ENCODE data around the gene RIC8A. TPM values are rescaled to one million over a fixed set of nuclear protein-coding genes. Genes with fewer than 3 reads are reported as not detected.

The RIC8A gene
- total and polyA plus RNA-seq, 2 of the 13 experiments (the other 11 are each of a cell fraction or from before 2014, with no cell fraction given): 62.1 to 63.8 TPM

DNA sequence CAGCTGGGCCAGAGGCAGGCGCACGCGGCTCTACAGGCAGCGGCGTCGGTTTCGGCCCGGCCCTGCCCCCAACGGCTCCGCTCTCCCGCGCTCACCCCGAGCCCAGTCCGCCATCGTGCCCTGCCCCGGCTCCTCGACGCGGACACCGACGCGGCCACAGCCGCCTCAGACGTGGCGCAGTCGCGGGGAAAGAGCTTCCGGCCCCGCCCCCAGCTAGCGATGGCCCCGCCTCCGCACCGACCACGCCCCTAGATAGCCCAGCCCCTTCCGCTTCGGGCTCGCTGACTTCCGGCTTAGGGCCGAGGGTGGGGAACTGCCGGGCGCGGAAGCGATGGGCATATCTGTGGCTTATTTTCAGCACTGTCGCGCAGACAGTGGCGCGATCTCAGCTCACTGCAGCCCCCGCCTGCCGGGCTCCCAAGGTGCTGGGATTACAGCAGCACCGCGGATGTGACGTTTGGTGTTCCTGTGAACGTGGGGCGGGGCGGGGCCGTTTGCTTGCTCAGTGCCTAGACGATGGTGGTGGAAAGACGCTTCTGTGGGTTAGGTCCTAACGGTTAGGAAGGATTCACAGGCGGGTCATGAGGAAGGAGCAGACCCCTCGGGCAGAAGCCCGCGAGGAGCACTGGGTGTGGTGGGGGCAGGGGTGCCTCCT, at the start of gene RIC8A, which contains the start of gene BET1L (continued):
- TF ChIP-seq SMAD1 (CRISPR knock-in tag; IDR thresholded peaks at IDR 0.05; ENCODE audit: borderline replicate concordance, low read depth) (no peak), WIZ (CRISPR knock-in tag; IDR thresholded peaks at IDR 0.05) (peak; percentile 60), ZNF235 (CRISPR knock-in tag; IDR thresholded peaks at IDR 0.05; ENCODE audit: borderline replicate concordance) (no peak; the same call in 1 of the 2 replicates), JUNB (CRISPR knock-in tag; IDR thresholded peaks at IDR 0.05; ENCODE audit: borderline replicate concordance) (no peak), ZNF878 (CRISPR knock-in tag; IDR thresholded peaks at IDR 0.05) (no peak), TP53 (CRISPR knock-in tag; conservative IDR thresholded peaks at IDR 0.05) (no peak), CEBPB (IDR thresholded peaks at IDR 0.05; ENCODE audit: borderline replicate concordance, low read depth, low read length) (no peak), TBX3 (IDR thresholded peaks at IDR 0.05; ENCODE audit: borderline replicate concordance) (peak; percentile 28; the same call in 1 of the 2 replicates), FOXP1 (IDR thresholded peaks at IDR 0.05) (no peak), FOXP1 (CRISPR knock-in tag; IDR thresholded peaks at IDR 0.05) (no peak), CC2D1A (CRISPR knock-in tag; IDR thresholded peaks at IDR 0.05) (no peak), HNRNPLL (IDR thresholded peaks at IDR 0.05; ENCODE audit: low read depth, low read length, poor library complexity, severe bottlenecking) (peak; percentile 75), ZNF383 (CRISPR knock-in tag; IDR thresholded peaks at IDR 0.05; ENCODE audit: borderline replicate concordance) (no peak; the same call in 1 of the 2 replicates), KDM5A (IDR thresholded peaks at IDR 0.05; ENCODE audit: borderline replicate concordance, low read length) (peak; percentile 72; the same call in 1 of the 2 replicates), ZNF891 (CRISPR knock-in tag; IDR thresholded peaks at IDR 0.05) (no peak), ZNF772 (CRISPR knock-in tag; IDR thresholded peaks at IDR 0.05) (peak; percentile 95), PPARG (CRISPR knock-in tag; conservative IDR thresholded peaks at IDR 0.05) (peak; percentile 44; the same call in 1 of the 2 replicates)
- TF ChIP-seq, protein P1, sequence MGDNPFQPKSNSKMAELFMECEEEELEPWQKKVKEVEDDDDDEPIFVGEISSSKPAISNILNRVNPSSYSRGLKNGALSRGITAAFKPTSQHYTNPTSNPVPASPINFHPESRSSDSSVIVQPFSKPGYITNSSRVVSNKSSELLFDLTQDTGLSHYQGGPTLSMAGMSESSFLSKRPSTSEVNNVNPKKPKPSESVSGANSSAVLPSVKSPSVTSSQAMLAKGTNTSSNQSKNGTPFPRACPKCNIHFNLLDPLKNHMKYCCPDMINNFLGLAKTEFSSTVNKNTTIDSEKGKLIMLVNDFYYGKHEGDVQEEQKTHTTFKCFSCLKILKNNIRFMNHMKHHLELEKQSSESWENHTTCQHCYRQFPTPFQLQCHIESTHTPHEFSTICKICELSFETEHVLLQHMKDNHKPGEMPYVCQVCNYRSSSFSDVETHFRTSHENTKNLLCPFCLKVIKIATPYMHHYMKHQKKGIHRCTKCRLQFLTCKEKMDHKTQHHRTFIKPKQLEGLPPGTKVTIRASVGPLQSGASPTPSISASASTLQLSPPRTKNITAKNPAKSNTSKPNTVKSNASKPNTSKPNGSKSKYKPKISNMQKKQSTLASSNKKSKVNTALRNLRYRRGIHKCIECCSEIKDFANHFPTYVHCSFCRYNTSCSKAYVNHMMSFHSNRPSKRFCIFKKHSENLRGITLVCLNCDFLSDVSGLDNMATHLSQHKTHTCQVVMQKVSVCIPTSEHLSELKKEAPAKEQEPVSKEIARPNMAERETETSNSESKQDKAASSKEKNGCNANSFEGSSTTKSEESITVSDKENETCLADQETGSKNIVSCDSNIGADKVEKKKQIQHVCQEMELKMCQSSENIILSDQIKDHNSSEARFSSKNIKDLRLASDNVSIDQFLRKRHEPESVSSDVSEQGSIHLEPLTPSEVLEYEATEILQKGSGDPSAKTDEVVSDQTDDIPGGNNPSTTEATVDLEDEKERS (CRISPR knock-in tag; IDR thresholded peaks at IDR 0.05): no peak
- TF ChIP-seq, protein P2, sequence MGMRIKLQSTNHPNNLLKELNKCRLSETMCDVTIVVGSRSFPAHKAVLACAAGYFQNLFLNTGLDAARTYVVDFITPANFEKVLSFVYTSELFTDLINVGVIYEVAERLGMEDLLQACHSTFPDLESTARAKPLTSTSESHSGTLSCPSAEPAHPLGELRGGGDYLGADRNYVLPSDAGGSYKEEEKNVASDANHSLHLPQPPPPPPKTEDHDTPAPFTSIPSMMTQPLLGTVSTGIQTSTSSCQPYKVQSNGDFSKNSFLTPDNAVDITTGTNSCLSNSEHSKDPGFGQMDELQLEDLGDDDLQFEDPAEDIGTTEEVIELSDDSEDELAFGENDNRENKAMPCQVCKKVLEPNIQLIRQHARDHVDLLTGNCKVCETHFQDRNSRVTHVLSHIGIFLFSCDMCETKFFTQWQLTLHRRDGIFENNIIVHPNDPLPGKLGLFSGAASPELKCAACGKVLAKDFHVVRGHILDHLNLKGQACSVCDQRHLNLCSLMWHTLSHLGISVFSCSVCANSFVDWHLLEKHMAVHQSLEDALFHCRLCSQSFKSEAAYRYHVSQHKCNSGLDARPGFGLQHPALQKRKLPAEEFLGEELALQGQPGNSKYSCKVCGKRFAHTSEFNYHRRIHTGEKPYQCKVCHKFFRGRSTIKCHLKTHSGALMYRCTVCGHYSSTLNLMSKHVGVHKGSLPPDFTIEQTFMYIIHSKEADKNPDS (CRISPR knock-in tag; IDR thresholded peaks at IDR 0.05): peak; percentile 43; the same call in 1 of the 2 replicates
- TF ChIP-seq, protein P3, sequence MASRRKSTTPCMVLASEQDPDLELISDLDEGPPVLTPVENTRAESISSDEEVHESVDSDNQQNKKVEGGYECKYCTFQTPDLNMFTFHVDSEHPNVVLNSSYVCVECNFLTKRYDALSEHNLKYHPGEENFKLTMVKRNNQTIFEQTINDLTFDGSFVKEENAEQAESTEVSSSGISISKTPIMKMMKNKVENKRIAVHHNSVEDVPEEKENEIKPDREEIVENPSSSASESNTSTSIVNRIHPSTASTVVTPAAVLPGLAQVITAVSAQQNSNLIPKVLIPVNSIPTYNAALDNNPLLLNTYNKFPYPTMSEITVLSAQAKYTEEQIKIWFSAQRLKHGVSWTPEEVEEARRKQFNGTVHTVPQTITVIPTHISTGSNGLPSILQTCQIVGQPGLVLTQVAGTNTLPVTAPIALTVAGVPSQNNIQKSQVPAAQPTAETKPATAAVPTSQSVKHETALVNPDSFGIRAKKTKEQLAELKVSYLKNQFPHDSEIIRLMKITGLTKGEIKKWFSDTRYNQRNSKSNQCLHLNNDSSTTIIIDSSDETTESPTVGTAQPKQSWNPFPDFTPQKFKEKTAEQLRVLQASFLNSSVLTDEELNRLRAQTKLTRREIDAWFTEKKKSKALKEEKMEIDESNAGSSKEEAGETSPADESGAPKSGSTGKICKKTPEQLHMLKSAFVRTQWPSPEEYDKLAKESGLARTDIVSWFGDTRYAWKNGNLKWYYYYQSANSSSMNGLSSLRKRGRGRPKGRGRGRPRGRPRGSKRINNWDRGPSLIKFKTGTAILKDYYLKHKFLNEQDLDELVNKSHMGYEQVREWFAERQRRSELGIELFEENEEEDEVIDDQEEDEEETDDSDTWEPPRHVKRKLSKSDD (CRISPR knock-in tag; IDR thresholded peaks at IDR 0.05; ENCODE audit: low read depth): peak; percentile 62; the same call in 1 of the 2 replicates
- TF ChIP-seq, protein P4, sequence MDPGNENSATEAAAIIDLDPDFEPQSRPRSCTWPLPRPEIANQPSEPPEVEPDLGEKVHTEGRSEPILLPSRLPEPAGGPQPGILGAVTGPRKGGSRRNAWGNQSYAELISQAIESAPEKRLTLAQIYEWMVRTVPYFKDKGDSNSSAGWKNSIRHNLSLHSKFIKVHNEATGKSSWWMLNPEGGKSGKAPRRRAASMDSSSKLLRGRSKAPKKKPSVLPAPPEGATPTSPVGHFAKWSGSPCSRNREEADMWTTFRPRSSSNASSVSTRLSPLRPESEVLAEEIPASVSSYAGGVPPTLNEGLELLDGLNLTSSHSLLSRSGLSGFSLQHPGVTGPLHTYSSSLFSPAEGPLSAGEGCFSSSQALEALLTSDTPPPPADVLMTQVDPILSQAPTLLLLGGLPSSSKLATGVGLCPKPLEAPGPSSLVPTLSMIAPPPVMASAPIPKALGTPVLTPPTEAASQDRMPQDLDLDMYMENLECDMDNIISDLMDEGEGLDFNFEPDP (CRISPR knock-in tag; conservative IDR thresholded peaks at IDR 0.05): no peak
